ENCODE data around the gene GUCY2F.

GUCY2F gene

DNA sequence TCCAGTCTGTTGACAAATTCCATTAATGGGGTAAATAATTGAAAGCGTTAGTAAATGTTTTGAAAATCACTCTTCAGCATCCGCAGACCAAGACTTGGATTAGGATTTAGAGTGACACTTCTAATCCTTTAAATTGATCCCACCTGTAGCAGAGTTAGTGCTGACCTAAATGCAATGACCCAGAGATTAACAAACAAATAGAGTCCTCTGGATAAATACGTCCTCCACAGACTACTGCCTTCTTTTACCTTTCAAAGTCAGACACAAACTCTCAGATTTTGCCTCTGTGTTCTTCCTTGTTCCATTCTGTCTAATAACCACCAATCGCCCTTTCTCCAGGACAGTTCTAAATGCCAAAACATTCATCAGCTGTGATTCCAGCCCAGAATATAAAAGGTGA lies at the start of gene GUCY2F:
Gene GUCY2F (minus strand): TSS at position 101 of the 400 bp plus-strand sequence. CDS start 6,150 bp downstream, outside the sequence.
- FAIRE-seq (no peak), DNase-seq (ENCODE audit: insufficient read length, low spot score) (no peak)
- TF ChIP-seq POLR2A (IDR thresholded peaks at IDR 0.05; ENCODE audit: low read depth, low read length) = no peak

DNA sequence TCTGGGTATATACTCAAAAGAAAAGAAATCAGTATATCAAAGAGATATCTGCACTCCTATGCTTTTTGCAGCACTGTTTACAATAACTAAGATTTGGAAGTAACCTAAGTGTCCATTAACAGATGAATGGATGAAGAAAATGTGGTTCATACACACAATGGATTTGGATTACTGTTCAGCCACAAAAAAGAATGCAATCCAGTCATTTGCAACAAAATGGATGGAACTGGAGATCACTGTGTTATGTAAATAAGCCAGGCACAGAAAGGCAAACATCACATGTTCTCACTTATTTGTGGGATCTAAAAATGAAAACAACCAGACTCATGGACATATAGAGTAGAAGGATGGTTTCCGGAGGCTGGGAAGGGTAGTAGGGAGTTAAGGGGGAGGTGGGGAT lies 37.1 kb upstream of the GUCY2F start:
- TF ChIP-seq POLR2A (IDR thresholded peaks at IDR 0.05; ENCODE audit: low read depth, low read length) = no peak
- DNase-seq (ENCODE audit: insufficient read length, low spot score) (no peak), FAIRE-seq (no peak)

DNA sequence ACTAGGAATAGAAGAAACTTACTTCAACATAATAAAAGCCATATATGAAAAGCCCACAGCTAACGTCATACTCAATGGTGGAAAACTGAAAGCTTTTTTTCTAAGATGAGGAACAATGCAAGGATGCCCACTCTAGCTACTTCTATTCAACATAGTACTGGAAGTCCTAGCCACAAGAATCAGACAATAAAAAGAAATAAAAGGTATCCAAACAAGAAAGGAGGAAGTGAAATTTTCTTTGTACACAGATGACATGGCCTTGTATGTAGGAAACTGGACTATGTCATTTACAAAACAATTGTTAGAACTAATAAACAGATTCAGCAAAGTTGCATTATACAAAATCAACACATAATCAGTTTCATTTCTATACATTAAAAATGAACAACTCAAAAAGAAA lies 29.2 kb upstream of the GUCY2F start:
- FAIRE-seq = no peak
- no peak for DNase-seq (ENCODE audit: insufficient read length, low spot score)
- no peak for TF ChIP-seq POLR2A (IDR thresholded peaks at IDR 0.05; ENCODE audit: low read depth, low read length)

DNA sequence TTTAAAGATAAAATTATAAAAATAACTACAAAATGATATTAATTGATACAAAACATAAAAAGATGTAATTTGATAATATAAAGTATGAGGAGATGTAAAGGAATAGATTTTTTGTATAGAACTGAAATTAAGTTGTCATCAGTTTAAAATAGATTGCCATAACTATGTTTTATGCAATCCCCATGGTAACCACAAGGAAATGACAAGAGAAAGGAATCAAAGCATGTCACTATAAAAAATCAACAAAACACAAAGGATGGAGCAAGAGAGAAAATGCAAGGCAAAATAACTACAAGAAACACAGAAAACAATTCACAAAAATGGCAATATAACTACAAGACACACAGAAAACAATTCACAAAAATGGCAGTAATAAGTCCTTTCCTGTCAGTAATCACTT lies 27.0 kb upstream of the GUCY2F start:
- no peak for TF ChIP-seq POLR2A (IDR thresholded peaks at IDR 0.05; ENCODE audit: low read depth, low read length)
- no peak for FAIRE-seq

GRCh38 chrX:109501176-109501575 lies 19.3 kb upstream of the GUCY2F start:
- FAIRE-seq = no peak
- no peak for TF ChIP-seq POLR2A (IDR thresholded peaks at IDR 0.05; ENCODE audit: low read depth, low read length)
- DNase-seq (ENCODE audit: insufficient read length, low spot score) = no peak

More for the DNA sequence above, 27.0 kb upstream of the GUCY2F start:
- DNase-seq (ENCODE audit: insufficient read length, low spot score) = no peak

- TF ChIP-seq POLR2A (IDR thresholded peaks at IDR 0.05; ENCODE audit: low read depth, low read length) = no peak
- FAIRE-seq (no peak), DNase-seq (ENCODE audit: insufficient read length, low spot score) (no peak)
Measured at GRCh38 chrX:109498434-109498833, 16.5 kb upstream of the GUCY2F start.

- FAIRE-seq (no peak), DNase-seq (ENCODE audit: insufficient read length, low spot score) (no peak)
Measured at GRCh38 chrX:109489174-109489573, 7.3 kb upstream of the GUCY2F start.

GRCh38 chrX:109487640-109488039 lies 5.8 kb upstream of the GUCY2F start:
- DNase-seq (ENCODE audit: insufficient read length, low spot score) (no peak), FAIRE-seq (no peak)
- TF ChIP-seq POLR2A (IDR thresholded peaks at IDR 0.05; ENCODE audit: low read depth, low read length) = no peak

More at GRCh38 chrX:109489174-109489573, 7.3 kb upstream of the GUCY2F start:
- no peak for TF ChIP-seq POLR2A (IDR thresholded peaks at IDR 0.05; ENCODE audit: low read depth, low read length)

- DNase-seq (ENCODE audit: insufficient read length, low spot score) (no peak), FAIRE-seq (no peak)
- TF ChIP-seq POLR2A (IDR thresholded peaks at IDR 0.05; ENCODE audit: low read depth, low read length) = no peak
Measured at GRCh38 chrX:109485470-109486340, 3.8 kb upstream of the GUCY2F start.

DNA sequence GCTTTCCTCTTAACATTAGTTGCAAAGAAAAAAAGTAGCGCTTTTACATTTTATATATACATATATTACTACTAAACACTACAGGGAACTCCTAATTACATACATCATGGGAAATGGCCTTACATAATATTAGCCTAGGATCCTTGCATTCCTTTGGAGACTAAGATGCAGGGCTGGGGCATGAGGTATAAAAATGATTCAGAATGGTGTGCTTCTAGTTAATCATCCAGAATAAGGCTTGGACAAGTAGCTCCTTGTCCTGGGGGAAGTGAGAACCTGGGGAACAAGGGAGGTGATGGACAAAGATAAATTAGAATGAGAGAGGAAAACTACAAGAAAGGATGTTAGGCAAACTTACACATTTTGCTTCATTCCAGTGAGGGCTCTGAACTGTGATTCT lies 3.0 kb upstream of the GUCY2F start:
- DNase-seq (ENCODE audit: insufficient read length, low spot score) (no peak), FAIRE-seq (no peak)
- TF ChIP-seq POLR2A (IDR thresholded peaks at IDR 0.05; ENCODE audit: low read depth, low read length) = no peak

GRCh38 chrX:109475174-109475891 lies 6.6 kb downstream of the GUCY2F start:
- TF ChIP-seq POLR2A (IDR thresholded peaks at IDR 0.05; ENCODE audit: low read depth, low read length) = no peak
- peak; percentile 76 for FAIRE-seq
- peak; percentile 19 for DNase-seq (ENCODE audit: insufficient read length, low spot score)

- FAIRE-seq (no peak), DNase-seq (ENCODE audit: insufficient read length, low spot score) (peak; percentile 6)
- TF ChIP-seq POLR2A (IDR thresholded peaks at IDR 0.05; ENCODE audit: low read depth, low read length) = no peak
Measured at GRCh38 chrX:109472939-109473735, 8.7 kb downstream of the GUCY2F start.

DNA sequence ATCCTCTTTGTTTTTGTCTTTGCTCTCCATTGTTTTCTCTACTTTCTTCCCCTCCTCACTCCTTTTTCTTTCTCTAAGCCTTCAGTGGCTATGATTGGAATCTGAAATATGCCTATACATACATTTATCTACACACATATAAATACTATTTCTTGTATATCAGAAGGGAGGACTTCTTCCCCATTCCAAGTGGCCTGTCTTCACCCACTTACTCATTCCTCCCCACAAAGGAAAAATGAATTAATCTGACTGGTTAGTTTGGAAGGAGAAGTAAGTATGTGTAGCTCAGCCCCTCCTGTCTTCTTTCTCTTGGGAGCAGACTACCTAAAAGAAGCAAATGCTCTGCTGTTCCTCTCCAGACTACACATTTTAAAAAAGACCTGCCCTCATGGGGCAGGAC lies 17.7 kb downstream of the GUCY2F start:
- no peak for TF ChIP-seq POLR2A (IDR thresholded peaks at IDR 0.05; ENCODE audit: low read depth, low read length)
- FAIRE-seq (no peak), DNase-seq (ENCODE audit: insufficient read length, low spot score) (no peak)

GRCh38 chrX:109463784-109464183 lies 18.1 kb downstream of the GUCY2F start:
- FAIRE-seq (no peak), DNase-seq (ENCODE audit: insufficient read length, low spot score) (no peak)
- no peak for TF ChIP-seq POLR2A (IDR thresholded peaks at IDR 0.05; ENCODE audit: low read depth, low read length)
